SK-N-SH treated with all-trans-retinoic acid at 6 μM for 48 hours (cell line): ENCODE results near the gene CALN1.

Experiments
- ATAC-seq: fragments of 200-7000 bp; cut with Tn5 transposase; 3 replicates; pipeline ENCODE4 v1.9.1; 2020; ENCODE audit warnings: mild to moderate bottlenecking, moderate library complexity
- ARNTL ChIP-seq: fragments of 450-650 bp; formaldehyde crosslinking; IDR thresholded peaks from 2 replicates; pipeline ENCODE4 v1.5.0; 2020; ENCODE audit warnings: low read depth, mild to moderate bottlenecking, moderate library complexity, borderline replicate concordance
- BACH2 ChIP-seq: fragments of 250-450 bp; sonication (Bioruptor Pico); IDR thresholded peaks from 2 replicates; pipeline ENCODE4 v1.9.0; 2021; ENCODE audit warnings: mild to moderate bottlenecking, borderline replicate concordance
- CSDC2 ChIP-seq: fragments of 250-450 bp; sonication (Bioruptor Pico); IDR thresholded peaks from 2 replicates; pipeline ENCODE4 v1.5.0; 2020; ENCODE audit warnings: mild to moderate bottlenecking, moderate library complexity
- ESRRG ChIP-seq: fragments of 250-450 bp; sonication (Bioruptor Pico); IDR thresholded peaks from 2 replicates; pipeline ENCODE4 v1.6.1; 2021; ENCODE audit warnings: mild to moderate bottlenecking
- GLIS3 ChIP-seq: fragments of 250-450 bp; sonication (Bioruptor Pico); IDR thresholded peaks from 2 replicates; pipeline ENCODE4 v1.5.0; 2020; ENCODE audit warnings: mild to moderate bottlenecking, moderate library complexity
- ISL1 ChIP-seq: fragments of 250-450 bp; sonication (Bioruptor Pico); IDR thresholded peaks from 2 replicates; pipeline ENCODE4 v2.1.2; 2022; ENCODE audit warnings: mild to moderate bottlenecking, moderate library complexity
- OSR1 ChIP-seq: fragments of 250-450 bp; sonication (Bioruptor Pico); IDR thresholded peaks from 2 replicates; pipeline ENCODE4 v1.8.0; 2022; ENCODE audit warnings: moderate library complexity, mild to moderate bottlenecking, inconsistent platforms
- PATZ1 ChIP-seq: fragments of 250-450 bp; sonication (Bioruptor Pico); IDR thresholded peaks from 2 replicates; pipeline ENCODE4 v1.8.0; 2020; ENCODE audit warnings: mild to moderate bottlenecking, moderate library complexity, borderline replicate concordance
- POU6F1 ChIP-seq: fragments of 250-450 bp; sonication (Bioruptor Pico); IDR thresholded peaks from 2 replicates; pipeline ENCODE4 v1.8.0; 2021; ENCODE audit warnings: low read depth, mild to moderate bottlenecking, moderate library complexity, borderline replicate concordance
- PPARA ChIP-seq: fragments of 250-450 bp; sonication (Bioruptor Pico); IDR thresholded peaks from 2 replicates; pipeline ENCODE4 v1.5.0; 2020; ENCODE audit warnings: mild to moderate bottlenecking, borderline replicate concordance
- RARB ChIP-seq: fragments of 250-450 bp; sonication (Bioruptor Pico); IDR thresholded peaks from 2 replicates; pipeline ENCODE4 v1.8.0; 2021; ENCODE audit warnings: mild to moderate bottlenecking, moderate library complexity
- SNAI2 ChIP-seq: fragments of 250-450 bp; sonication (Bioruptor Pico); IDR thresholded peaks from 2 replicates; pipeline ENCODE4 v1.5.0; 2020; ENCODE audit warnings: mild to moderate bottlenecking, moderate library complexity
- TCF4 ChIP-seq: fragments of 250-450 bp; sonication (Bioruptor Pico); IDR thresholded peaks from 2 replicates; pipeline ENCODE4 v1.8.0; 2021; ENCODE audit warnings: mild to moderate bottlenecking, moderate library complexity, borderline replicate concordance
- TOX ChIP-seq: fragments of 250-450 bp; sonication (Bioruptor Pico); IDR thresholded peaks from 2 replicates; pipeline ENCODE4 v1.8.0; 2021; ENCODE audit warnings: mild to moderate bottlenecking, moderate library complexity, borderline replicate concordance
- TSHZ2 ChIP-seq: fragments of 250-450 bp; sonication (Bioruptor Pico); IDR thresholded peaks from 2 replicates; pipeline ENCODE4 v1.5.0; 2020; ENCODE audit warnings: mild to moderate bottlenecking, moderate library complexity
- ZC3H10 ChIP-seq: fragments of 250-450 bp; sonication (Bioruptor Pico); IDR thresholded peaks from 2 replicates; pipeline ENCODE4 v1.5.1; 2021; ENCODE audit warnings: mild to moderate bottlenecking, moderate library complexity
- ZFP3 ChIP-seq: fragments of 250-450 bp; sonication (Bioruptor Pico); IDR thresholded peaks from 2 replicates; pipeline ENCODE4 v1.5.0; 2020; ENCODE audit warnings: mild to moderate bottlenecking, moderate library complexity
- ZFP30 ChIP-seq: fragments of 450-650 bp; formaldehyde crosslinking; IDR thresholded peaks from 2 replicates; pipeline ENCODE4 v1.5.0; 2022; ENCODE audit warnings: mild to moderate bottlenecking, moderate library complexity
- ZNF565 ChIP-seq: fragments of 450-650 bp; formaldehyde crosslinking; conservative IDR thresholded peaks from 2 replicates; pipeline ENCODE4 v1.5.0; 2020; ENCODE audit warnings: low read depth, mild to moderate bottlenecking, moderate library complexity
- ZNF70 ChIP-seq: fragments of 450-650 bp; formaldehyde crosslinking; IDR thresholded peaks from 2 replicates; pipeline ENCODE4 v1.5.0; 2020; ENCODE audit warnings: mild to moderate bottlenecking, moderate library complexity
- ZNF8 ChIP-seq: fragments of 450-650 bp; formaldehyde crosslinking; IDR thresholded peaks from 2 replicates; pipeline ENCODE4 v1.5.0; 2020; ENCODE audit warnings: mild to moderate bottlenecking, moderate library complexity
- TF ChIP-seq, protein P1 (sequence below): fragments of 250-450 bp; sonication (Bioruptor Pico); IDR thresholded peaks from 2 replicates; pipeline ENCODE4 v1.5.1; 2020; ENCODE audit warnings: low read depth, mild to moderate bottlenecking, moderate library complexity
- TF ChIP-seq, protein P2 (sequence below): fragments of 250-450 bp; sonication (Bioruptor Pico); IDR thresholded peaks from 2 replicates; pipeline ENCODE4 v1.5.1; 2021; ENCODE audit warnings: mild to moderate bottlenecking, moderate library complexity

CALN1 gene

GRCh38 chr7:72098807-72099580 is 313.1 kb downstream of the CALN1 start:
- peak; percentile 86 for TF ChIP-seq GLIS3
- no peak; the same call in 1 of the 2 replicates for TF ChIP-seq POU6F1
- no peak for TF ChIP-seq ZC3H10 (CRISPR knock-in tag)
- TF ChIP-seq CSDC2 (CRISPR knock-in tag) = no peak
- TF ChIP-seq ZNF8 (CRISPR knock-in tag) = peak; percentile 13; the same call in 1 of the 2 replicates
- TF ChIP-seq ZNF70 (CRISPR knock-in tag) = 0 out of 2 replicates have a peak, but pooled peaks have one; percentile 17
- peak; percentile 63; the same call in 1 of the 2 replicates for TF ChIP-seq ZNF565 (CRISPR knock-in tag)
- TF ChIP-seq SNAI2 (CRISPR knock-in tag) = peak; percentile 92
- peak; percentile 74 for TF ChIP-seq ISL1 (CRISPR knock-in tag)
- TF ChIP-seq PATZ1 (CRISPR knock-in tag) = 0 out of 2 replicates have a peak, but pooled peaks have one; percentile 30
- TF ChIP-seq ZFP30 (CRISPR knock-in tag) = no peak
- TF ChIP-seq TOX = no peak
- no peak for TF ChIP-seq ESRRG (CRISPR knock-in tag)
- TF ChIP-seq ARNTL (CRISPR knock-in tag) = no peak
- no peak for TF ChIP-seq OSR1 (CRISPR knock-in tag)
- TF ChIP-seq, protein P1, sequence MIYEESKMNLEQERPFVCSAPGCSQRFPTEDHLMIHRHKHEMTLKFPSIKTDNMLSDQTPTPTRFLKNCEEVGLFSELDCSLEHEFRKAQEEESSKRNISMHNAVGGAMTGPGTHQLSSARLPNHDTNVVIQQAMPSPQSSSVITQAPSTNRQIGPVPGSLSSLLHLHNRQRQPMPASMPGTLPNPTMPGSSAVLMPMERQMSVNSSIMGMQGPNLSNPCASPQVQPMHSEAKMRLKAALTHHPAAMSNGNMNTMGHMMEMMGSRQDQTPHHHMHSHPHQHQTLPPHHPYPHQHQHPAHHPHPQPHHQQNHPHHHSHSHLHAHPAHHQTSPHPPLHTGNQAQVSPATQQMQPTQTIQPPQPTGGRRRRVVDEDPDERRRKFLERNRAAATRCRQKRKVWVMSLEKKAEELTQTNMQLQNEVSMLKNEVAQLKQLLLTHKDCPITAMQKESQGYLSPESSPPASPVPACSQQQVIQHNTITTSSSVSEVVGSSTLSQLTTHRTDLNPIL (CRISPR knock-in tag) = peak; percentile 87
- 0 out of 2 replicates have a peak, but pooled peaks have one; percentile 58 for TF ChIP-seq PPARA
- peak; percentile 77; the same call in 1 of the 2 replicates for TF ChIP-seq ZFP3 (CRISPR knock-in tag)
- TF ChIP-seq, protein P2, sequence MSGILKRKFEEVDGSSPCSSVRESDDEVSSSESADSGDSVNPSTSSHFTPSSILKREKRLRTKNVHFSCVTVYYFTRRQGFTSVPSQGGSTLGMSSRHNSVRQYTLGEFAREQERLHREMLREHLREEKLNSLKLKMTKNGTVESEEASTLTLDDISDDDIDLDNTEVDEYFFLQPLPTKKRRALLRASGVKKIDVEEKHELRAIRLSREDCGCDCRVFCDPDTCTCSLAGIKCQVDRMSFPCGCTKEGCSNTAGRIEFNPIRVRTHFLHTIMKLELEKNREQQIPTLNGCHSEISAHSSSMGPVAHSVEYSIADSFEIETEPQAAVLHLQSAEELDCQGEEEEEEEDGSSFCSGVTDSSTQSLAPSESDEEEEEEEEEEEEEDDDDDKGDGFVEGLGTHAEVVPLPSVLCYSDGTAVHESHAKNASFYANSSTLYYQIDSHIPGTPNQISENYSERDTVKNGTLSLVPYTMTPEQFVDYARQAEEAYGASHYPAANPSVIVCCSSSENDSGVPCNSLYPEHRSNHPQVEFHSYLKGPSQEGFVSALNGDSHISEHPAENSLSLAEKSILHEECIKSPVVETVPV (CRISPR knock-in tag) = no peak
- TF ChIP-seq TSHZ2 (CRISPR knock-in tag) = peak; percentile 95
- TF ChIP-seq TCF4 (CRISPR knock-in tag) = peak; percentile 98
- no peak for TF ChIP-seq BACH2
- TF ChIP-seq RARB (CRISPR knock-in tag) = no peak
- peak; percentile 70; the same call in 2 of the 3 replicates for ATAC-seq

GRCh38 chr7:72097226-72097625 is 314.9 kb downstream of the CALN1 start:
- no peak for TF ChIP-seq OSR1 (CRISPR knock-in tag)
- no peak for TF ChIP-seq CSDC2 (CRISPR knock-in tag)
- no peak for TF ChIP-seq ARNTL (CRISPR knock-in tag)
- TF ChIP-seq TSHZ2 (CRISPR knock-in tag) = no peak
- no peak for TF ChIP-seq ZC3H10 (CRISPR knock-in tag)
- no peak for TF ChIP-seq ISL1 (CRISPR knock-in tag)
- no peak for TF ChIP-seq TCF4 (CRISPR knock-in tag)
- no peak for TF ChIP-seq RARB (CRISPR knock-in tag)
- ATAC-seq = no peak
